Osteocyte (in vitro differentiated cells): Measurements from ENCODE around the gene GRHPR. TPM values are rescaled to one million over a fixed set of nuclear protein-coding genes. Genes with fewer than 3 reads are reported as not detected.

Source experiments
- DNase-seq: peaks from one replicate; pipeline ENCODE4 v3.0.0; 2021; ENCODE audit warnings: mixed read lengths; ENCODE audit not compliant: unreplicated experiment; ENCODE audit errors: extremely low spot score
- H3K27ac Mint-ChIP-seq: one replicate; pipeline ENCODE4 v1.8.0; 2021; ENCODE audit warnings: mild to moderate bottlenecking, mixed read lengths; ENCODE audit not compliant: unreplicated experiment
- H3K27me3 Mint-ChIP-seq: one replicate; pipeline ENCODE4 v1.8.0; 2021; ENCODE audit warnings: mixed read lengths; ENCODE audit not compliant: unreplicated experiment
- H3K36me3 Mint-ChIP-seq: one replicate; pipeline ENCODE4 v1.8.0; 2021; ENCODE audit warnings: mixed read lengths; ENCODE audit not compliant: unreplicated experiment
- H3K4me1 Mint-ChIP-seq: one replicate; pipeline ENCODE4 v1.8.0; 2021; ENCODE audit warnings: mixed read lengths; ENCODE audit not compliant: unreplicated experiment
- H3K4me3 Mint-ChIP-seq: one replicate; pipeline ENCODE4 v1.8.0; 2021; ENCODE audit warnings: mild to moderate bottlenecking, moderate library complexity, mixed read lengths; ENCODE audit not compliant: unreplicated experiment
- H3K9me3 Mint-ChIP-seq: one replicate; pipeline ENCODE4 v1.8.0; 2021; ENCODE audit warnings: mixed read lengths; ENCODE audit not compliant: unreplicated experiment
- total RNA-seq: library from RNA; stranded (reverse); gene quantifications from 2 replicates; pipeline ENCODE4 v1.2.1, GENCODE V29; 2021
- TF ChIP-seq, protein P1 (sequence below): fragments of 200-600 bp; sonication (generic); IDR thresholded peaks from 2 replicates; pipeline ENCODE4 v1.5.0; 2021; ENCODE audit warnings: antibody characterized with exemption, mild to moderate bottlenecking, moderate library complexity

GRHPR gene
- total RNA-seq, 1 donor from 2014 or later: 111 TPM

- Mint-ChIP-seq H3K9me3 (no peaks in the 10 kb centered on the region), H3K4me1 (no peaks in the 10 kb centered on the region), H3K27ac (peak overlapping the region; percentile 2), H3K4me3 (no peak overlapping the region), H3K27me3 (no peaks in the 10 kb centered on the region), H3K36me3 (peaks cover 47% of the 10 kb centered on the region)
- TF ChIP-seq, protein P1, sequence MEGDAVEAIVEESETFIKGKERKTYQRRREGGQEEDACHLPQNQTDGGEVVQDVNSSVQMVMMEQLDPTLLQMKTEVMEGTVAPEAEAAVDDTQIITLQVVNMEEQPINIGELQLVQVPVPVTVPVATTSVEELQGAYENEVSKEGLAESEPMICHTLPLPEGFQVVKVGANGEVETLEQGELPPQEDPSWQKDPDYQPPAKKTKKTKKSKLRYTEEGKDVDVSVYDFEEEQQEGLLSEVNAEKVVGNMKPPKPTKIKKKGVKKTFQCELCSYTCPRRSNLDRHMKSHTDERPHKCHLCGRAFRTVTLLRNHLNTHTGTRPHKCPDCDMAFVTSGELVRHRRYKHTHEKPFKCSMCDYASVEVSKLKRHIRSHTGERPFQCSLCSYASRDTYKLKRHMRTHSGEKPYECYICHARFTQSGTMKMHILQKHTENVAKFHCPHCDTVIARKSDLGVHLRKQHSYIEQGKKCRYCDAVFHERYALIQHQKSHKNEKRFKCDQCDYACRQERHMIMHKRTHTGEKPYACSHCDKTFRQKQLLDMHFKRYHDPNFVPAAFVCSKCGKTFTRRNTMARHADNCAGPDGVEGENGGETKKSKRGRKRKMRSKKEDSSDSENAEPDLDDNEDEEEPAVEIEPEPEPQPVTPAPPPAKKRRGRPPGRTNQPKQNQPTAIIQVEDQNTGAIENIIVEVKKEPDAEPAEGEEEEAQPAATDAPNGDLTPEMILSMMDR: no peak
- no peak for DNase-seq
These were observed 15.1 kb downstream of the GRHPR start for GRCh38 chr9:37437621-37438020.

DNA sequence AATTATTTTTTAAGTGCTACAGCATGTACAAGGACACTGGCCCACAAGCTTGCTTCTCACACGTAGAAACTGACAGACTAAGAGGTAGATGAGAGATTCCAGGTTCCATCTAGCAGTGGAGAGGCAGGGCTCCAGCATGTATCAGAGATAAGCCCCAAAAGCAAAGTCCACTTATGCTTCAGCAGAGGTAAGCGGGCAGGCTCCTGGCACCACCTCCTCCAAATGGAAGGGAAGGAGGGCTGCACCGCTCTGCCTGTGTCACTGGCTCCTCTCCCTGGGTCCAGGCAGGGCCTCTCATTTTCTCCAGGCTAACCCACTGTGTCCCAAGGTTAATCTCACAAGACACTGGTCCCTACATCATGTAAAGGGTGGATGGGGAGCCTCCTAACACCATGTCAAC lies 15.9 kb downstream of the GRHPR start:
- TF ChIP-seq, protein P1: no peak
- no peaks in the 10 kb centered on the region for H3K27me3 Mint-ChIP-seq
- no peak for DNase-seq
- no peaks in the 10 kb centered on the region for H3K4me1 Mint-ChIP-seq
- H3K4me3 Mint-ChIP-seq: no peak overlapping the region
- no peak overlapping the region for H3K27ac Mint-ChIP-seq
- H3K36me3 Mint-ChIP-seq: peaks cover 47% of the 10 kb centered on the region
- H3K9me3 Mint-ChIP-seq: no peaks in the 10 kb centered on the region

- no peaks in the 10 kb centered on the region for H3K9me3 Mint-ChIP-seq
- TF ChIP-seq, protein P1: no peak
- H3K36me3 Mint-ChIP-seq: peaks cover 40% of the 10 kb centered on the region
- no peaks in the 10 kb centered on the region for H3K27me3 Mint-ChIP-seq
- no peak overlapping the region for H3K27ac Mint-ChIP-seq
- no peak overlapping the region for H3K4me3 Mint-ChIP-seq
- DNase-seq: no peak
- no peaks in the 10 kb centered on the region for H3K4me1 Mint-ChIP-seq
These were observed 19.4 kb downstream of the GRHPR start for GRCh38 chr9:37441776-37442370.

GRCh38 chr9:37442556-37442955 lies 20.1 kb downstream of the GRHPR start:
- Mint-ChIP-seq H3K27me3 (no peaks in the 10 kb centered on the region), H3K9me3 (no peaks in the 10 kb centered on the region), H3K27ac (no peak overlapping the region), H3K4me3 (no peak overlapping the region), H3K4me1 (no peaks in the 10 kb centered on the region), H3K36me3 (peaks cover 38% of the 10 kb centered on the region)
- TF ChIP-seq, protein P1: no peak
- DNase-seq: no peak

GRCh38 chr9:37443566-37443965 lies 21.1 kb downstream of the GRHPR start:
- peaks cover 33% of the 10 kb centered on the region for H3K36me3 Mint-ChIP-seq
- peaks cover 2% of the 10 kb centered on the region for H3K4me1 Mint-ChIP-seq
- TF ChIP-seq, protein P1: no peak
- no peaks in the 10 kb centered on the region for H3K9me3 Mint-ChIP-seq
- no peak overlapping the region for H3K4me3 Mint-ChIP-seq
- no peak for DNase-seq
- H3K27me3 Mint-ChIP-seq: no peaks in the 10 kb centered on the region
- H3K27ac Mint-ChIP-seq: no peak overlapping the region
